HEK293 (cell line): ENCODE results near the gene PDLIM5.

Experiments
- PATZ1 ChIP-seq: fragments of 450-650 bp; formaldehyde crosslinking; IDR thresholded peaks from 2 replicates; pipeline ENCODE4 v1.5.1; 2016; ENCODE audit warnings: missing biosample characterization, missing genetic modification characterization
- YY1 ChIP-seq: fragments of 450-650 bp; formaldehyde crosslinking; IDR thresholded peaks from 2 replicates; pipeline ENCODE4 v1.5.1; 2018; ENCODE audit warnings: missing biosample characterization, missing genetic modification characterization
- ZBTB21 ChIP-seq: fragments of 450-650 bp; formaldehyde crosslinking; IDR thresholded peaks from 2 replicates; pipeline ENCODE4 v1.5.1; 2017; ENCODE audit warnings: missing biosample characterization, missing genetic modification characterization
- ZNF23 ChIP-seq: fragments of 450-650 bp; formaldehyde crosslinking; IDR thresholded peaks from 2 replicates; pipeline ENCODE4 v1.5.1; 2016; ENCODE audit warnings: missing biosample characterization, missing genetic modification characterization, borderline replicate concordance
- ZNF350 ChIP-seq: fragments of 450-650 bp; formaldehyde crosslinking; IDR thresholded peaks from 2 replicates; pipeline ENCODE4 v1.5.0; 2017; ENCODE audit warnings: missing biosample characterization, mild to moderate bottlenecking, missing genetic modification characterization
- ZNF501 ChIP-seq: fragments of 450-650 bp; formaldehyde crosslinking; IDR thresholded peaks from 2 replicates; pipeline ENCODE4 v1.5.1; 2016; ENCODE audit warnings: missing biosample characterization, missing genetic modification characterization
- TF ChIP-seq, protein P1 (sequence below): fragments of 450-650 bp; formaldehyde crosslinking; IDR thresholded peaks from 2 replicates; pipeline ENCODE4 v1.5.1; 2016; ENCODE audit warnings: missing biosample characterization, missing genetic modification characterization

GRCh38 chr4:94691552-94691951 is 239.8 kb downstream of the PDLIM5 start:
- TF ChIP-seq, protein P1, sequence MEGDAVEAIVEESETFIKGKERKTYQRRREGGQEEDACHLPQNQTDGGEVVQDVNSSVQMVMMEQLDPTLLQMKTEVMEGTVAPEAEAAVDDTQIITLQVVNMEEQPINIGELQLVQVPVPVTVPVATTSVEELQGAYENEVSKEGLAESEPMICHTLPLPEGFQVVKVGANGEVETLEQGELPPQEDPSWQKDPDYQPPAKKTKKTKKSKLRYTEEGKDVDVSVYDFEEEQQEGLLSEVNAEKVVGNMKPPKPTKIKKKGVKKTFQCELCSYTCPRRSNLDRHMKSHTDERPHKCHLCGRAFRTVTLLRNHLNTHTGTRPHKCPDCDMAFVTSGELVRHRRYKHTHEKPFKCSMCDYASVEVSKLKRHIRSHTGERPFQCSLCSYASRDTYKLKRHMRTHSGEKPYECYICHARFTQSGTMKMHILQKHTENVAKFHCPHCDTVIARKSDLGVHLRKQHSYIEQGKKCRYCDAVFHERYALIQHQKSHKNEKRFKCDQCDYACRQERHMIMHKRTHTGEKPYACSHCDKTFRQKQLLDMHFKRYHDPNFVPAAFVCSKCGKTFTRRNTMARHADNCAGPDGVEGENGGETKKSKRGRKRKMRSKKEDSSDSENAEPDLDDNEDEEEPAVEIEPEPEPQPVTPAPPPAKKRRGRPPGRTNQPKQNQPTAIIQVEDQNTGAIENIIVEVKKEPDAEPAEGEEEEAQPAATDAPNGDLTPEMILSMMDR: no peak
- TF ChIP-seq ZNF23 (tag by site-specific recombination) (no peak), YY1 (no peak), ZNF501 (tag by site-specific recombination) (no peak), PATZ1 (no peak), ZNF350 (tag by site-specific recombination) (no peak), ZBTB21 (tag by site-specific recombination) (no peak)
